GM12801 (cell line): ENCODE measurements around the gene VPS54.

ENCODE experiments used
- TF ChIP-seq, protein P1 (sequence below): IDR thresholded peaks from one replicate; pipeline ENCODE4 v1.5.1; 2011; ENCODE audit warnings: control low read depth; ENCODE audit not compliant: insufficient read length; ENCODE audit errors: extremely low read depth

VPS54 gene

DNA sequence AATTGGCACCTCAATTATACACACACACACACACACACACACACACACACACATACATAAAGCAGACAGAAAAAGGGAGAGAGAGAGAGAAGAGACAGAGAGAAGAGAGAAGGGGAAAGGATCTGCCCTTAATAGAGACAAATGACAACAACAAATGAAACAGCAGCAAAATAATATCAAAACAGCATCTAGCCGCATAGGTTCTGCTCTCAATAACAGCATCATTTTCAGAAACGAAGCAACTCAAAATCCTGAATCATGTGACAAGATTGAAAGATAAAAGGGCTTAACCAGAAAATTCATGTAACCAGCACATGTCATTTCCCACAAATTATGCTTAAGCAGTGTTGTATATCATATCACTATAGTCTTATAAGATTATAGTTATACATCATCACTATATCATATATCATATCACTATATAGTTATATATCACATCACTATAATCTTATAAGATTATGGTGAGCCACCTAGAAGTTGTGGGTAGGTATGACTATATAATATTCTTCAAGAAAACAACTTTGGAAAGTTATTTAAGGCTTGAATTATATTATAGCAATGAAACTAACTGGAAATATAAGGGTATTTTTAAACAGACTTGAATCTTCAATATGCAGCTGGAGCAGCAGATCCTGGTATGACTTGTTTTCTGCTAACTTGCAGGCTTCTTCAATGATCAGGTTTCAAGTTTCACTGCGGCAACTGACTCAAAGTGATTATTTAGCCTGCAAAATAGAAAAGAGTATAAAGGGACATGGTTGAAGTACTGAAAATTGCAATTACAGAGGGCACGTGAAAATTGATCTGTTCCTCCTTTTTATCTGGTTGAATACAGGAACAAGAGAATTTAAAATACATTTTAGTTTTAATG lies 16.1 kb upstream of the VPS54 start:
- TF ChIP-seq, protein P1, sequence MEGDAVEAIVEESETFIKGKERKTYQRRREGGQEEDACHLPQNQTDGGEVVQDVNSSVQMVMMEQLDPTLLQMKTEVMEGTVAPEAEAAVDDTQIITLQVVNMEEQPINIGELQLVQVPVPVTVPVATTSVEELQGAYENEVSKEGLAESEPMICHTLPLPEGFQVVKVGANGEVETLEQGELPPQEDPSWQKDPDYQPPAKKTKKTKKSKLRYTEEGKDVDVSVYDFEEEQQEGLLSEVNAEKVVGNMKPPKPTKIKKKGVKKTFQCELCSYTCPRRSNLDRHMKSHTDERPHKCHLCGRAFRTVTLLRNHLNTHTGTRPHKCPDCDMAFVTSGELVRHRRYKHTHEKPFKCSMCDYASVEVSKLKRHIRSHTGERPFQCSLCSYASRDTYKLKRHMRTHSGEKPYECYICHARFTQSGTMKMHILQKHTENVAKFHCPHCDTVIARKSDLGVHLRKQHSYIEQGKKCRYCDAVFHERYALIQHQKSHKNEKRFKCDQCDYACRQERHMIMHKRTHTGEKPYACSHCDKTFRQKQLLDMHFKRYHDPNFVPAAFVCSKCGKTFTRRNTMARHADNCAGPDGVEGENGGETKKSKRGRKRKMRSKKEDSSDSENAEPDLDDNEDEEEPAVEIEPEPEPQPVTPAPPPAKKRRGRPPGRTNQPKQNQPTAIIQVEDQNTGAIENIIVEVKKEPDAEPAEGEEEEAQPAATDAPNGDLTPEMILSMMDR, result no peak

DNA sequence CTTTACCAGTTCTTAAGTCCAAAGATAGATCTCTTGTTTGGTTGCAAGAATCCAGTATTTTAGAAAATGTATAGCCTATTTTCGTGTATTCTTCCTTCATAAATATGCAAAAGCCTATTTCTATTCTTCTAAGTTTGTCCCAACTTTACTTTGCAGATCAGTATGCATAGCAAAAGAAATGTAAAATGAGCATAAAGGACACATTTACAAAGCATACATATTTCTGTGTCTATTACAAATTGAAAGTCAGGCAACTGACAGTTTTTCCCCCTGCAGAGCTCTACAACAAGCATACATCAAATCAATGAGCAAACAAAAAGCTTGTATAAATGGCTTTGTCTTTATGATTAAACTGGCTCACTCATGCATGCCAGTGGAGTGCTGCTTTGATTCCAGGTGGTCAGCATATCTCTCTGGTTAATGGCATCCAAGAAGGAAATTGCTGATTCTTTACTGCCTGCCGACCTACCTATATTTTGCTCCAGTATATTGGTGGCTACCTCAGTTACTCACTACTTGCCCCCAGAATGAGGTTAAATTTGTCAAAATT lies 10.0 kb upstream of the VPS54 start:
- TF ChIP-seq, protein P1, result no peak

- TF ChIP-seq, protein P1, result no peak
These were observed 6.5 kb upstream of the VPS54 start for GRCh38 chr2:64025741-64026140.

DNA sequence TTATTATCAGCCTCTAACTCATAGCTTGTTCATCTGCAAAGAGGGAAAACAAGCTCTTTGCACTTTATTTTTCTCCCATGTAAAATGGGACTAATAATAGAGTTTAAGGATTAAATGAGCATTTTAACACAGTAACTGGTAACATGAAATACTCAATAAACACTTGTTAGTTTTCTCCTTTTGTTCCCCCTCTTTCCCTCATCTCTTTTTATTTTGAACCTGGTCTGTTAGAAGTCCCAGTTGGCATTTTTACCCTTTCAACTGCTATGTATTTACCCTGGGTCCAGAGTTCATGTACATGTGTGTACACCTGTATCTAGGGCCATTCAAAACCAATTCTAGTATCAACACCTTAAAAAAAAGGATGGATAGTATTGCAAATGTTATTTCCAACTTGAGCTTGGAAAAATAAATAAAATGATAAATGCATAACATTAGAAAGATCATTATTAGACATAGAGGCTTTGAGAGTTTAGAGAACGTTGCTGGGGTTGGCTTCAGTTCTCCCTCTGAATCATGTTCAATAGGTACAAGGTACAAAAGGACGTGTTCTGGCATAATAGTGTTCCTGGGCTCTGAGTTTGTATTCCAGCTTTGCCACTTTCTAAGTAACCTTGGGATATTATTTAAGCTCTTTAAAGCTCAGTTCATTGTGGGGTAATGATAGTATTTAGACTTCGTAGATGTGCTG lies 5.2 kb upstream of the VPS54 start:
- TF ChIP-seq, protein P1, result no peak

- TF ChIP-seq, protein P1, result no peak
These were observed 4.4 kb upstream of the VPS54 start for GRCh38 chr2:64023485-64024258.

GRCh38 chr2:64021578-64021977 lies 2.4 kb upstream of the VPS54 start:
- TF ChIP-seq, protein P1, result no peak
